ENCODE measurements around the gene SPTB.

The SPTB gene

DNA sequence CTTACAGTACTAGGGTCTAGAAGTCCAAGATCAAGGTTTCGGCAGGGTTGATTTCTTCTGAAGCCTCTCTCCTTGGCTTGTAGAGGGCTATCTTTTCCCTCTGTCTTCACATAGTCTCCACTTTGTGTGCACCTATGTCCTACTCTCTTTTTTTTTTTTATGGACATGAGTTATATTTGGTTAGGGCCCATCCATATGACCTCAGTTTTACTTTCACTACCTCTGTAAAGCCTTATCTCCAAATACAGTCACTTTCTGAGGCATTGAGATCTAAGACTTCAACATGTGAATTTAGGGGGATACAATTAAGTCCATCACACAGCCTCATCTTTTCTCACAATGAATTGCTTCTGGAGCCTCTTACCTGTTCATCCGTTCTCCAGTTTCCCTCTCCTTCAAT is 5.9 kb upstream of the SPTB start:
- DNase-seq (ENCODE audit: low read depth) = no peak

GRCh38 chr14:64880221-64881121 is 764 bp upstream of the SPTB start:
- DNase-seq (ENCODE audit: low read depth) = peak; percentile 30

DNA sequence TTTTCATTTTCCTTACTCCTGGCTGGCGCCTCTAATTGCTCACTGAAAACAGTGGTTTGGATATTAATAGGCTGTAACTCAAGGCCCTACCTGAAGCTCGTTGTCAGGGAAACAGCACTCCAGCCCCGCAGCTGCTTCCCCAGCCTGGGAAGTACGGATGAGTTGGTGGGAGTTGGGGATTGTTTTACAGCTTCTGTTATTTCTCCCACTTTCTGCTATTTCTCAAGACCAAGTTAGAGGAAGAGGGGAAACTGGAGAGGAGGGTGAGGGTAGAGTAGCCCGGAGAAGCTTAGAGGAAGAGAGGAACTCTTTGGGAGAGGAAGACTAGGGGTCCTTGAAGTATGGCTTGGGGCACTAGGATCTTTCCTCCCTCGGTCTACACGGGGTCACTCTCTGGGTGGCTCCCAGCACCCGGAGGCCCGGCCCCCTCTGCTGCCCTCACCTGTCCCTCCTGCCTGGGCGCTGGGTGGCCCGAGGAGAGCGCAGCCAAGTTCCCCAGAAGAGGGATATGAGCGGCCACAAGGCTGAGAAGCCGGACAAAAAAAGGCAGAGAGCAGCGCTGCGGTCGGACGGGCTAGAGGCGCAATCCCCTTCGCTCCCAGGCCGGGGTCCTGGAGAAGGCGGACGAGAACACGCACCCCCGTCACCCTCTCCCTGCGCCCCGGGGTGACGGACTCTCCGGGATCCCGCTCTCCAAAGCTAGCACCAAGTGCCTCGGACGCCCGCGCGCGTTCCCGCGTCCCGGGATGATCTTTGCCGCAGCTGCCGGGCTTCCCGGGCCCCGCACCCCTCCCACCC is 671 bp downstream of the SPTB start:
- DNase-seq (ENCODE audit: low read depth) = no peak

- DNase-seq (ENCODE audit: low read depth) = no peak
Observed at GRCh38 chr14:64877846-64878245, 1.9 kb downstream of the SPTB start.

DNA sequence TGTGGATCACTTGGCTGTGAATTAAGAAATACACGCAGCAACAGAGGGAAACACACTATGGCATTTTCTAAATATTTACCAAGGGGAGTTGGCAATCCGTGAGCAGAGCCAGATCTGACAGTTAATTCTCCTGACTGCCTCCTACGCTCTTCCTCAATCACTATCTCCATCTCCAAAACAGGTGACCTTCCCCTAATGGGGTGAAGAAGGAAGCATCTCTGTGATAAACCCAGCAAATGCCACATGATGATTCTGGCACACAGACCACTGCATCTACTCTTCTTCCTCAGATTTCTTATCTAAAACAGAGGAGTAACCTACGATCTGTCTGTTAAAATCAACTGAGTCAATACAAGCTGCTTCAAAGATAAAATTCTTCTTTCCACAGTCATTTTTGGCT is 4.4 kb downstream of the SPTB start:
- DNase-seq (ENCODE audit: low read depth) = no peak

DNA sequence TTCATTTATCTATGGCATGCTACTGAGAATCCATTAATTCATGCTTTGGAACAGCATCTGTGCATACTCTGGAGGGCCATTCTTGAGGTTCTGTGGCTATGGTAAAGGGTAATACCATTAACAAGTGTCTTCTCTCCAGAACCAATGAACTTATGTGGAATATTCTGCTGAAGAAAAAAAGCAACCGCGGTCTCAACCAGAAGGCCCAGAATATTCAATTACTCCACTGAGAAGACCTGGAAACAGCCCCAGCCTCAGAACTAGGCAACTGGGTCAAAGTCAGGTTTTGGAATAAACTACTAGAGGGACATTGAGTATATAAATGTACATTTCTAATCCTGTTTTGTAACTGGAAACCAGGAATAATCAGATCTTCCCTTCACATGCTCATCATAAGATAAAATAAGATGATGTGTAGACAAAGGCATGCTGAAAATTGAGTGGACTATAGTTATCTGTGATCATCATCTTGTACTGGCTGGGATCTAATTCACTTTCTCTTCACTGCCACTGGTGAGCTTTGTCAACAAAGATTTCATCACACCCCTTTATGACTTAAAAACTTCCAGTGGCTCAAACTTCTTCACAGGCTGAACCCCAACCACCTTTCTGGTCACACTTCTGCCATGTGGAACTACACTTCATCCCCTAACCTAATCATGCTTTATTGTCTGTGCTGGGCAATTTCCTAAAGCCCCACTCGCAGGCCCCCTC is 6.0 kb downstream of the SPTB start:
- DNase-seq (ENCODE audit: low read depth) = no peak

DNA sequence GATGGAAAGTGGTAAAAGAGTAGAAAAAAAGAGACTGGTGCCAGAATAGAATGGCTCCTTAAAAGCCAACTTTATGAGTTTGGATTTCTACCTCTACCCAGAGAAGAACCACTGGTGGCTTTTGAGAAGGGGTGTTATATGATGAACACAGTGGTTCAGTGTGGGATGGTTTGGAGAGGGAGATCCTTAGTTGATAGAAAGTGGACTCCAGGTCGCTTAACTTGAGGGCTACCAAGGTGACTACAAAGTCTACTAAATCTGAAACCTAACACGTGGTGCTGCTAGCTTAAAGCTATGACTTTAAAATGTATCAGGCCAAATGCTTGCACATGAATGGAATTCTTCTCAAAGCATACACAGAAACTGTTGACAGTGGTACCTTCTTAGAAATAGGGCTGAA is 8.4 kb downstream of the SPTB start:
- DNase-seq (ENCODE audit: low read depth) = no peak

GRCh38 chr14:64870160-64870559 is 9.5 kb downstream of the SPTB start:
- DNase-seq (ENCODE audit: low read depth) = no peak

GRCh38 chr14:64868841-64869240 is 10.9 kb downstream of the SPTB start:
- DNase-seq (ENCODE audit: low read depth) = no peak

GRCh38 chr14:64868379-64868778 is 11.3 kb downstream of the SPTB start:
- no peak for DNase-seq (ENCODE audit: low read depth)

GRCh38 chr14:64867182-64867581 is 12.5 kb downstream of the SPTB start:
- DNase-seq (ENCODE audit: low read depth) = no peak

- DNase-seq (ENCODE audit: low read depth) = no peak
Observed at GRCh38 chr14:64865992-64866391, 13.7 kb downstream of the SPTB start.

GRCh38 chr14:64865109-64865508 is 14.6 kb downstream of the SPTB start:
- no peak for DNase-seq (ENCODE audit: low read depth)

DNA sequence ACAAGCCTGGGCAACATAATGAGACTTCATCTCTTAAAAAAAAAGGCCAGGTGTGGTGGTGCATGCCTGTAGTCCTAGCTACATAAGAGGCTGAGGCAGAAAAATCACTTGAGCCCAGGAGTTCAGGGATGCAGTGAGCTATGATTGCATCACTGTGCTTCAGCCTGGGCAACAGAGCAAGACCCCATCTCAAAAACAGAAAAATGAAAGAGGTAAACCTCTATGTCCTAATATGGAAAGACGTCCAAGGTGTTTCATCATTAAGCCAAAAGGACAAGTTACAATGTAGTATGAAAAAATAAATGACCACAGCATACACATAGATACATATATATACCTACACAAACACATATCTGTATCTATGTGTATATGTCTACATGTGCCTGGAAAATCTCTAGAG is 15.4 kb downstream of the SPTB start:
- DNase-seq (ENCODE audit: low read depth) = no peak

DNA sequence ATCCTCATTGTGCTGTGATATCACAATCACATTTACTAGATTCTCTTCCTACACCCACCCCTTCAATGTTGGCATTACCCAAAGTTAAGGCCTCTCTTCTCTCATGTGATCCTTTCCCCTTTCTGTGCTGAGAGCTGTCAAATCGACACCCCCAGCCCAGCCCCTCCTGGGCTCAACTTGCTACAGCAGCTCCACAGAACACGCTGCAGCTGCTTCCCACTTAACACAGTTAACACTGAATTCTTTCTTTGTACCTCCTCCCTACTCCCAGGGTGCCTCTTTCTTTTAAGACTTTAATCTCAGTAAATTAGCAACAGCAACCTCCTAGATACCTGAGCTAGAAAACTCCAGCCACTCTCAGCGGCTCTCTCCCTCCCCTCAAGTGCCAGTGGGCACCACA is 17.8 kb downstream of the SPTB start:
- no peak for DNase-seq (ENCODE audit: low read depth)

GRCh38 chr14:64860039-64860438 is 19.7 kb downstream of the SPTB start:
- DNase-seq (ENCODE audit: low read depth) = no peak

DNA sequence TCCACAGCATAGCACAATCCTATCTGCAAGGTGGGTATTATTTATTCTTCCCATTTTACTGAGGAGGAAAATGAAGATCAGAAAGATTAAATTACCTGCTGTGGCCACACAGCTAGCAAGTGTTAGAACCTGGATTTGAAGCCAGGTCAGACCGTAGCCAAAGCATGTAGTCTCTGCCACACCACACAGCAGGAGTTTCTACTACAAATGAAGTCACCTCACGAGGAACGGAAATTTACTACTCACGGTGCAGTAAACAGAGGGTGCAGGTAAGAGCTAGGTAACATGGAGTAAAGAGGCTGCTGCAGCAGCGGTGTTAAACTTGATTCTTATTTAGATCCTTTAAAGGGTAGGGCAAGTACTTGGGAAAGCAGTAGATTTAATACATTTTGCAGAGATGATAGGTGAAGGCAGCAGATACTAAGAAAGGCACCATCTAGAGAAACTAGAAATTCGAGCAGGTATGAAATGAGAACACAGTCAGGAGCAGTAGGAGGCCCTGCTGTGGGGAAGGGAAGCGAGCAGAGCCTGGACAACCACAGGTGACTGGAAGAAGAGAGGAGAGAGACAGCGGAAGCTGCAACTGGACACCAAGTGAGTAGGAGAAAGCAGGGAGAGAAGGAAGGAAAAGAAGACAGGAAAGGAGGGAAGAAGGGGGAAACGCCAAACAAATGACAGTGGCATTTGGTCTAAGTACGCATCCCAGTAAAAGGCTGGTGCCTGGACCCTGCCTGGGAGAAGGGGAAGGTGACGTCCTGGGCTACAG is 21.5 kb downstream of the SPTB start:
- no peak for DNase-seq (ENCODE audit: low read depth)

DNA sequence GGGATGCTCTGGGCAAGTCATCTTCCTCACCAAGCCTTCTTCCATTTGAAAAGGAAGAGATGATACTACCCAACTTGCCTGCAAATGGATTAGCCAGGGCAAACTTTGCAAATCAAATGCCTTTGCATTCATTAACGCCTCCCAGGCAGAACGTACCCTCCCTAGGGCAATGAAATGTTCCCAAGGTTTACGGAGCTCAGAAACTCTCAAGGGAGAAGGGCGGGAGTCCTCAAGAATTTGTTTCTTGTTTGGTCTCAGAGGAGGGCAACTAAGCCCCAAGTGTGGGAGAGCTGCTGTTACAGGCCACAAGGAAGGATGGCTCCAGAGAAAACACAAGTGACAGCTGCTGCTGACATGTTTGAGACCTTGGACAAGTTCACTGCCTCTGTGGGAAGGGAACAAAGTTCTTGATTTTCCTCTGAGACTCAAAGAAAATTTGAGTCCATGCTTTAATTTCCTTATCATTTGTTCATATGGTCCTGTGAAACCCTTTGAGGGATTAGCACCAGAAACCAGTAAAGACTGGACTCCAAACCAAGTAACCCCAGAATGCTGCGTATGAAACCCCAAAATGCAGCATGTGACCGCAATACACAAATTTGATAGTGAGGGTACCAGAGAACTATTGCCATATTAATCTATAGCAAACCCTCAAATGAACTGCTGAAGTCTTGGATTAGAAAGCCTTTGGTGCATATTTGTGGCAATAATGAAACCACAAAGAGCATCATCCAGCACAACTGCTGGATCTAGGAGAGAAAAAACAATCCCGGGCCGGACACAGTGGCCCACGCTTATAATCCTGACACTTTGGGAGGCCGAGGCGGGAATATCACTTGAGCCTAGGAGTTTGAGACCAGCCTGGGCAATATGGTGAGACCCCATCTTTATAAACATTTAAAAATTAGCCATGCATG is 22.9 kb downstream of the SPTB start:
- DNase-seq (ENCODE audit: low read depth) = no peak

- DNase-seq (ENCODE audit: low read depth) = no peak
Observed at GRCh38 chr14:64855721-64856528, 23.8 kb downstream of the SPTB start.
